ENCODE measurements around the gene FKBP14.
"Not testable (repeated sequence)": the region's sequence is repeated elsewhere in the genome, so short reads cannot be mapped to it uniquely, and the experiment has no call there.

FKBP14 gene

GRCh38 chr7:29962035-29962434, 64.5 kb downstream of the FKBP14 start:
- TF ChIP-seq EZH2phosphoT487 (IDR thresholded peaks at IDR 0.05; ENCODE audit: borderline replicate concordance, low read length) (no peak), CTCF (IDR thresholded peaks at IDR 0.05; ENCODE audit: low read depth, low read length, poor library complexity, severe bottlenecking) (no peak)
- H3K27ac ChIP-seq (ENCODE audit: low read depth, low read length): no peak overlapping the region
- no peaks in the 10 kb centered on the region for H3K27me3 ChIP-seq (ENCODE audit: control insufficient read depth, low read length)
- H3K36me3 ChIP-seq (ENCODE audit: control insufficient read depth, low read length): peaks cover 10% of the 10 kb centered on the region
- no peaks in the 10 kb centered on the region for H3K9me2 ChIP-seq (replicated peaks; ENCODE audit: control insufficient read depth, low read length)
- no peaks in the 10 kb centered on the region for H3F3A ChIP-seq (ENCODE audit: control insufficient read depth, insufficient read depth)
- no peaks in the 10 kb centered on the region for H4K20me1 ChIP-seq (ENCODE audit: control insufficient read depth, insufficient read depth, low read depth, low read length)
- H3K4me3 ChIP-seq (ENCODE audit: low read length): no peak overlapping the region
- H3K79me2 ChIP-seq (ENCODE audit: control insufficient read depth, low read length): peaks cover 3% of the 10 kb centered on the region; the same call in 1 of the 2 replicates
- H3K4me1 ChIP-seq (ENCODE audit: control insufficient read depth, low read length): peaks cover 20% of the 10 kb centered on the region
- H3K9me3 ChIP-seq (ENCODE audit: control insufficient read depth, insufficient read depth, low read length): no peaks in the 10 kb centered on the region
- no peak overlapping the region for H3K4me2 ChIP-seq (ENCODE audit: low read length)

DNA sequence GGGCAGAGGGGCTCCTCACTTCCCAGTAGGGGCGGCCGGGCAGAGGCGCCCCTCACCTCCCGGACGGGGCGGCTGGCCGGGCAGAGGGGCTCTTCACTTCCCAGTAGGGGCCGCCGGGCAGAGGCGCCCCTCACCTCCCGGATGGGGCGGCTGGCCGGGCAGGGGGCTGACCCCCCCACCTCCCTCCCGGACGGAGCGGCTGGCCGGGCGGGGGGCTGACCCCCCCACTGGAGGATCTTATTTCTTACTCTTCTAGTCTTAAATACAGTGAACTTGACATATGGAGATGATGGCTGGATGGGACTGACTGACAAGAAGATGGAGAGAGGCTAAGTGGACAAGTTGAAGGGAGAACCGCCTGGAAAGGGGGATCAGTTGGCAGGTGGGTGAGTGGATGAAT, 64.9 kb downstream of the FKBP14 start:
- H3K79me2 ChIP-seq (ENCODE audit: control insufficient read depth, low read length); H3K9me3 ChIP-seq (ENCODE audit: control insufficient read depth, insufficient read depth, low read length); H3K9me2 ChIP-seq (replicated peaks; ENCODE audit: control insufficient read depth, low read length); H3K36me3 ChIP-seq (ENCODE audit: control insufficient read depth, low read length); H3K4me3 ChIP-seq (ENCODE audit: low read length); H3K4me2 ChIP-seq (ENCODE audit: low read length); H4K20me1 ChIP-seq (ENCODE audit: control insufficient read depth, insufficient read depth, low read depth, low read length); H3K27me3 ChIP-seq (ENCODE audit: control insufficient read depth, low read length); H3F3A ChIP-seq (ENCODE audit: control insufficient read depth, insufficient read depth); H3K27ac ChIP-seq (ENCODE audit: low read depth, low read length): not testable (repeated sequence)
- H3K4me1 ChIP-seq (ENCODE audit: control insufficient read depth, low read length): peaks cover 25% of the 10 kb centered on the region
